Activated CD8-positive, alpha-beta T cell treated with anti-CD3 and anti-CD28 coated beads for 36 hours (primary cell): ENCODE measurements around the gene STT3A. TPM values are rescaled to one million over a fixed set of nuclear protein-coding genes. Genes with fewer than 3 reads are reported as not detected.

Experiments used
- ATAC-seq: fragments of 200-7000 bp; cut with Tn5 transposase; one replicate; pipeline ENCODE4 v1.10.0; 2021; ENCODE audit warnings: mild to moderate bottlenecking, moderate library complexity
- CTCF ChIA-PET: fragments of 350-600 bp; sonication (Branson Sonifier 250); formaldehyde crosslinking; loops from one replicate; lab custom pipeline; 2021; ENCODE audit warnings: antibody characterized with exemption; lab: Charles Lee
- POLR2A ChIA-PET: fragments of 350-600 bp; sonication (Branson Sonifier 250); formaldehyde crosslinking; loops from one replicate; lab custom pipeline; 2021; ENCODE audit warnings: antibody characterized with exemption; lab: Charles Lee
- DNase-seq: peaks from one replicate; pipeline ENCODE4 v3.0.0-alpha.2; 2020
- H3K27ac Mint-ChIP-seq: one replicate; pipeline ENCODE4 v1.8.0; 2021; ENCODE audit warnings: mild to moderate bottlenecking, mixed read lengths
- H3K27me3 Mint-ChIP-seq: one replicate; pipeline ENCODE4 v1.8.0; 2021; ENCODE audit warnings: mixed read lengths
- H3K36me3 Mint-ChIP-seq: one replicate; pipeline ENCODE4 v1.8.0; 2021; ENCODE audit warnings: low read depth, mixed read lengths
- H3K4me1 Mint-ChIP-seq: one replicate; pipeline ENCODE4 v1.8.0; 2021; ENCODE audit warnings: low read depth, mixed read lengths
- H3K4me3 Mint-ChIP-seq: one replicate; pipeline ENCODE4 v1.8.0; 2021; ENCODE audit warnings: mild to moderate bottlenecking, moderate library complexity, mixed read lengths
- H3K9me3 Mint-ChIP-seq: one replicate; pipeline ENCODE4 v1.8.0; 2021; ENCODE audit warnings: mixed read lengths
- intact Hi-C: fragments of 100-400 bp; cut with micrococcal nuclease; formaldehyde crosslinking; loops from one replicate; pipeline ENCODE4 v1.10.0; 2022
- total RNA-seq, 2 experiments: library from RNA; stranded (reverse); gene quantifications; one replicate each; pipeline ENCODE4 v1.2.3, GENCODE V29; 2021
- TF ChIP-seq, protein P1 (sequence below): fragments of 200-600 bp; IDR thresholded peaks from one replicate; pipeline ENCODE4 v1.8.0; 2022; ENCODE audit warnings: antibody characterized with exemption, mild to moderate bottlenecking

STT3A gene
- total RNA-seq, 2 experiments from 2014 or later, result 111 to 114 TPM

- Mint-ChIP-seq H3K9me3 (no peaks in the 10 kb centered on the region), H3K36me3 (peaks cover 63% of the 10 kb centered on the region), H3K4me3 (no peak overlapping the region), H3K4me1 (peaks cover 5% of the 10 kb centered on the region), H3K27me3 (no peaks in the 10 kb centered on the region), H3K27ac (no peak overlapping the region)
- intact Hi-C loops, result no loop called here
- TF ChIP-seq, protein P1, sequence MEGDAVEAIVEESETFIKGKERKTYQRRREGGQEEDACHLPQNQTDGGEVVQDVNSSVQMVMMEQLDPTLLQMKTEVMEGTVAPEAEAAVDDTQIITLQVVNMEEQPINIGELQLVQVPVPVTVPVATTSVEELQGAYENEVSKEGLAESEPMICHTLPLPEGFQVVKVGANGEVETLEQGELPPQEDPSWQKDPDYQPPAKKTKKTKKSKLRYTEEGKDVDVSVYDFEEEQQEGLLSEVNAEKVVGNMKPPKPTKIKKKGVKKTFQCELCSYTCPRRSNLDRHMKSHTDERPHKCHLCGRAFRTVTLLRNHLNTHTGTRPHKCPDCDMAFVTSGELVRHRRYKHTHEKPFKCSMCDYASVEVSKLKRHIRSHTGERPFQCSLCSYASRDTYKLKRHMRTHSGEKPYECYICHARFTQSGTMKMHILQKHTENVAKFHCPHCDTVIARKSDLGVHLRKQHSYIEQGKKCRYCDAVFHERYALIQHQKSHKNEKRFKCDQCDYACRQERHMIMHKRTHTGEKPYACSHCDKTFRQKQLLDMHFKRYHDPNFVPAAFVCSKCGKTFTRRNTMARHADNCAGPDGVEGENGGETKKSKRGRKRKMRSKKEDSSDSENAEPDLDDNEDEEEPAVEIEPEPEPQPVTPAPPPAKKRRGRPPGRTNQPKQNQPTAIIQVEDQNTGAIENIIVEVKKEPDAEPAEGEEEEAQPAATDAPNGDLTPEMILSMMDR, result no peak
- DNase-seq (no peak), ATAC-seq (no peak)
- ChIA-PET CTCF (no interaction called here), POLR2A (interaction anchor here (0.6 to 1.0 kb wide), 3 partner anchors 24 to 679 kb away, joined by 3 to 4 read pairs (median 4); partner anchors contain the start of gene EI24)
Measured at GRCh38 chr11:125649465-125650166, 57.0 kb downstream of the STT3A start.

GRCh38 chr11:125662689-125663088 is 70.0 kb downstream of the STT3A start:
- H3K36me3 Mint-ChIP-seq, result peaks cover 70% of the 10 kb centered on the region
- no peaks in the 10 kb centered on the region for H3K27me3 Mint-ChIP-seq
- TF ChIP-seq, protein P1, result no peak
- ChIA-PET CTCF (no interaction called here), POLR2A (no interaction called here)
- H3K9me3 Mint-ChIP-seq, result peaks cover 4% of the 10 kb centered on the region
- DNase-seq (no peak), ATAC-seq (no peak)
- H3K4me1 Mint-ChIP-seq, result peaks cover 8% of the 10 kb centered on the region
- no peak overlapping the region for H3K27ac Mint-ChIP-seq
- no peak overlapping the region for H3K4me3 Mint-ChIP-seq
- intact Hi-C loops, result no loop called here

- Mint-ChIP-seq H3K36me3 (peaks cover 68% of the 10 kb centered on the region), H3K4me3 (no peak overlapping the region), H3K27ac (no peak overlapping the region), H3K9me3 (peaks cover 4% of the 10 kb centered on the region), H3K4me1 (peaks cover 8% of the 10 kb centered on the region), H3K27me3 (no peaks in the 10 kb centered on the region)
- TF ChIP-seq, protein P1, result no peak
- no peak for DNase-seq
- POLR2A ChIA-PET, result no interaction called here
- intact Hi-C loops, result no loop called here
- CTCF ChIA-PET, result no interaction called here
- ATAC-seq, result no peak
Measured at GRCh38 chr11:125663910-125664309, 71.3 kb downstream of the STT3A start.

DNA sequence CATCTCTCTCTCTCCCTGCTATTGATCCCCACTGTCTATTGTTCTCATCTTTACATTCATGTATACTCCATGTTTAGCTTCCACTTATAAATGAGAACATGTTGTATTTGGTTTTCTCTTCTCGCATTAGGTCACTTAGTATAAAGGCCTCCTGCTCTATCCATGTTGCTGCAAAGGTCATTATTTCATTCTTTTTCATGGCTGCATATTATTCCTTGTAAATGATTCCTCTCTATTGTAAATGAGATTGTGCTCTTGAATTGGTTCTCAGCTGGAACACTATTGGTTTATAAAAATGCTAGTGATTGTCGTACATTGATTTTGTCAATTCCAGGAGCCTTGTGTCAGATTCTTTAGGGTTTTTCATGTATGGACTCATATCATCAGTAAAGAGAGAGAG is 74.5 kb downstream of the STT3A start:
- H3K4me1 Mint-ChIP-seq, result peaks cover 8% of the 10 kb centered on the region
- no peak for ATAC-seq
- TF ChIP-seq, protein P1, result no peak
- peaks cover 4% of the 10 kb centered on the region for H3K9me3 Mint-ChIP-seq
- no peaks in the 10 kb centered on the region for H3K27me3 Mint-ChIP-seq
- DNase-seq, result no peak
- CTCF ChIA-PET, result no interaction called here
- H3K27ac Mint-ChIP-seq, result no peak overlapping the region
- peaks cover 74% of the 10 kb centered on the region for H3K36me3 Mint-ChIP-seq
- H3K4me3 Mint-ChIP-seq, result no peak overlapping the region
- POLR2A ChIA-PET, result no interaction called here
- intact Hi-C loops, result no loop called here

DNA sequence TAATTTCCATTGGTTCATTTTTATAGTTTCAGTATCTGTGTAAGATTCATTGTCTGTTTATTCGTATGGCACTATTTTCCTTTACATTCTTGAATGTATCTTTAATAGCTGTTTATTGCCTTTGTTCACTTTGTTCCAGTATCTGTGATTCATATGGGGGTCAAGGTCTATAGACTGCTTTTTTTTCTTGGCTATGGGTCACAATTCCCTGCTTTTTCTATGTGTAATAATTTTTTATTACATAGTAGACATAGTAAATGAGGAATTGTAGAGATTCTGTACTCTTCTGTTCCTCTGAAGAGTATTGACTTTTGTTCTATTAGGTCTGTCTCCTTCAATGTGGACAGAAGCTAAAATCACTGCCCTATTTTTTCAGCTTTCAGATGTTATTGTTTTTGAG is 77.5 kb downstream of the STT3A start:
- Mint-ChIP-seq H3K4me3 (no peak overlapping the region), H3K4me1 (no peaks in the 10 kb centered on the region), H3K9me3 (peaks cover 4% of the 10 kb centered on the region), H3K36me3 (peaks cover 49% of the 10 kb centered on the region), H3K27ac (no peak overlapping the region), H3K27me3 (no peaks in the 10 kb centered on the region)
- ChIA-PET CTCF (no interaction called here), POLR2A (interaction anchor here (1.0 kb wide), 1 partner anchor 10 kb away, joined by 3 read pairs; the partner anchor contains the start of gene ACRV1)
- intact Hi-C loops, result no loop called here
- TF ChIP-seq, protein P1, result no peak
- DNase-seq, result no peak
- no peak for ATAC-seq
